Upper lobe of left lung (tissue), 4 donors: Measurements from ENCODE around the gene SRP19.

ENCODE experiments used
- CTCF ChIP-seq, 6 experiments: fragments of 450-650 bp in 4 of 6; fragments of 200-600 bp in 2 of 6; sonication (generic) in 2 of 6; IDR thresholded peaks; one replicate each; pipeline ENCODE4 v1.5.1; 2016 to 2019; ENCODE audit warnings: antibody characterized with exemption in 6 of 6
- POLR2A ChIP-seq, 4 donors: fragments of 450-650 bp; IDR thresholded peaks; one replicate each; pipeline ENCODE4 v1.5.1; 2016 to 2017; ENCODE audit warnings: antibody characterized with exemption in 4 of 4, mild to moderate bottlenecking in 2 of 4
- POLR2AphosphoS5 ChIP-seq, 2 donors: sonication (generic); formaldehyde crosslinking; IDR thresholded peaks; one replicate each; pipeline ENCODE4 v1.5.1; 2017; ENCODE audit warnings: antibody characterized with exemption in 2 of 2

DNA sequence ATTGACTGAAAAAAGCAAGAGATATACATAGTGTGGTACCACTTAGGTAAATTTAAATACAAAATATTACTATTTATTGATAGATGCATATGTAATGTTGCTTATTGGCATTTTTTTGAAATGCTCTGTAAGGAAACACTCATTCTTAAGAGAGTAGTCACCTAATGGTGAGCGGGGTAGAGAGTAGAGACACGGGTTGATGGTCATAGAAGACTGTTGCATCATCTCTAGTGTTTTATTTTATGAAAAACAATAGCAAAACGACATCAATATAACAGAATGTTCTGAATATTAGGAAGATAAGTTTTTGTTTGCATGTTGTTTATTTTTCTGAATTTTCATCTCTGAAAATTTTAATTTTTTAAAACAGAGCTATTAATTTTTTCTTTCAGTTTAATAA, 4.0 kb downstream of the SRP19 start:
- TF ChIP-seq CTCF (IDR thresholded peaks at IDR 0.05) (no peak), POLR2A (IDR thresholded peaks at IDR 0.05) (no peak), POLR2AphosphoS5 (IDR thresholded peaks at IDR 0.05) (no peak)
